Amniotic stem cell (primary cell): ENCODE data around the gene PHC2.

Experiments used
- DNase-seq: peaks from one replicate; lab custom pipeline; 2025; lab: John Stamatoyannopoulos, UW

Gene PHC2

DNA sequence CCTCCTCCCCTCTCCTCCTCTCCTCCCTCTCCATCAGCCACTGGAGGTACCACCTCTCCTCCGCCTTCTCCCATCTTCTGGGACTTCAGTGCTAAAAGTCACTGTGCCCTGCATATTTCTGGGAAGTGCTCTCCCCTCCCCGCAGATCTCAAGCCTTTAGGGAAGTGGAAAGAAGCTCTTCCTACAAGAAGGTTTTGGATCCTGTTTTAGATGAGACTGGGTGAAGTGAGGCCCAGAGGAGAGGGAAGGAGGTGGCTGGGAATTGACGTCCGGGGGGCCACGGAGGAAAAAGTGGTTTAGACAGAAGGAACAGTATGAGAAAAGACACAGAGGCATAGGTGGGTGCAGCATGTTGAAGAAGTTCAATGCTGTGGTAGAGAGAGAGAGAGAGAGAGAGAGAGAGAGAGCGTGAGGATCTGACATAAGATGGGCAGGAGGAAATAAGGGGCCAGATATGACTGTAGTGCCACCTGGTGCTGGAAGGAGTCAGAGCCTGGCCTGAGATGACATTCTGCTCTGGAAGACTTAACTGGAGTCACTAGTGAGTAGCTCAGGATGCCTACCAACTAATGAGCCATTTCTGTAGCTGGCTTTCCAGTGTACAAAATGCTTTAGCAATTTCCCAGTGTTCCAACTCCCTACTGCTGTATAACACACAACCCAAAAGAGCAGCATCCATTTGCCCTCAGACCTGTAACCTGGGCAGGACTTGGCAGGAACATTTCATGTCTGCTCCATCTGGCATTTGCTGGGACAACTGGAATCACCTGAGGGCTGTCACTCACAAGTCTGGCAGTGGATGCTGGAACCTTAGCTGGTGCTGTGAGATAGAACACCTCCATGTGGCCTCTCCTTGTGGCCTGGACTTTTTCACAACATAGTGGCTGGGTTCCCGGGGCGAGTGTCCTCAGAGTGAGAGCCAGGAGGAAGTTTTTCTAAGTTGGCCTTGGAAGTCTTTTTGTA is 24.9 kb upstream of the PHC2 start:
- DNase-seq, result peak; percentile 60

DNA sequence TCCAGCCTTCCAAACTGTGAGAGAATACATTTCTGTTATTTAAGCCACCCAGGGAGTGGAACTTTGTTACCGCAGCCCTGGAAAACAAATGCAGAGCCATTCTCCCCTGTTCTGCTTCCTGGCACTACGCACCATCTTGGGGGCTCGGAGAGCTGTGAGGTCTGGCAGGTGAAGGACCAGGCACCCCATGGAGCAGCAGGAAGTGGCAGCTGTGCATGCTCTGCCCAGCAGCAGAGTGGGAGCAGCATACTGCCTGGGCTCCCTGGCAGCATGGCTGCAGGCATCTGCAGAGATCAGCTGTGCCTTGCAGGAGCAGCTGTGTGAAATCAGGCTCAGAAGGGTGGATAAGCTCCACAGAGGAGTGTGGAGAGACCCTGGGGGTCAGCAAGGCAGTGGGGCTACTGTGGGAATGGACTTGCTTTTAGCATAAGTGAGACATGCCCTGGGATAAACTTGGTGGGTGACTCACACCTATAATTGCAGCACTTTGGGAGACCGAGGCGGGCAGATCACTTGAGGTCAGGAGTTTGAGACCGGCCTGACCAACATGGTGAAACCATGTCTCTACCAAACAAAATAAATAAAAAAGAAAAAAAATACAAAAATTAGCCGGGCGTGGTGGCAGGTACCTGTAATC is 23.9 kb upstream of the PHC2 start:
- DNase-seq, result no peak

DNA sequence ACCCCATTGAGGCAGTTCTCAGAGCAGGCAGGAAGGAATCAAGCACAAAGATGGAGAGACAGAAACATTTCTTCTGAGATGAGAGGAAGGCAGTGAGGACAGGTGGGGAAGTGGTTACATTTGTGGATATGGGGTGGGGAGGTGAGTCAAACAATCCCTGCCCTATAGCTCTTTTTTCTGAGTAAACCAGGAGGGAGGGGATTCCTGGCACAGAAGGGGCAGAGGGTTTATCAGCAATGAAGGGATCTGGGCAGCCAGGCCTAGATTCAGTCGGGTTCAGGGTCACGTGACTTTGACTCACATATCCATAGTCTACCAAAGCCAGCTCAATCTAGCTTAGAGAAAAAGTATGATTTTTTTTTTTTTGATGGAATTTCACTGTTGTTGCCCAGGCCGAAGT is 15.7 kb upstream of the PHC2 start:
- no peak for DNase-seq

DNA sequence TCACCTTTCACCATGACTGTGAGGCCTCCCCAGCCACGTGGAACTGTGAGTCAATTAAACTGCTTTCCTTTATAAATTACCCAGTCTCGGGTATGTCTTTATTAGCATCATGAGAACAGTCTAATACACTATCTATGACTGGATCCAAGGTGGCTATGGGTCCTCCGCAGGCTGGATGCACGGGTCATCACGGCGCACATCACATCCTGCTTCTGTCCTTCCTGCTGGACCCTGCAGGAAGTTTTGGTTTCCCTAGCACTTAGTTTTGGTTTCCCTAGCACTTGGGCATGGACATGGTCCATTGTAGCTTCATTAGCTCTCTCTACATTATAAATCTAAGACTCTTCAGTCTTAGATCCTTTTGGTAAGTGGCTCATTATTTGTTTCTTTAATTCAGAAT is 14.2 kb upstream of the PHC2 start:
- DNase-seq, result no peak

DNA sequence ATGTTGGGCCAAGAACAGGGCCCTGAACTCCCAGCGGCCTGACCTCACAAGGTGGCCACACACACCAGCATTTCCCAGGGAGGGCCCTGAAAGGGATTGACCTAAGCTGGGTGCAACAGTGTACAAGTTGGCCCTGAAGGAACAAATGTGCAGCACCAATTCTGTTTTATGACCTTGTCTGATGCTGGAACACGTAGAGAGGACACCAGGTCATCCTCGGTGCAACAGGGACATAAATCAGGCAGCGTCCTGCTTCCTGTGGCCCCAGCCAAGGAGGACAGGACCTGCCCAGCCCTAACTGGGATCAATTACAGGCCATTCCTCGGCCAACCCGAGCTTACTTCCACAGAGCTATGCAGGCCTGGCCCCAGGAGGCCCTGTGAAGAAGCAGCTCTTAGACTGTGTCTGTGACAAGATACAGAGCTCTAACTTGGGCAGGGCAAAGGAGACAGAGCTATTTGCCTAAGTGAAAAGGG is 12.8 kb upstream of the PHC2 start:
- DNase-seq, result no peak

DNA sequence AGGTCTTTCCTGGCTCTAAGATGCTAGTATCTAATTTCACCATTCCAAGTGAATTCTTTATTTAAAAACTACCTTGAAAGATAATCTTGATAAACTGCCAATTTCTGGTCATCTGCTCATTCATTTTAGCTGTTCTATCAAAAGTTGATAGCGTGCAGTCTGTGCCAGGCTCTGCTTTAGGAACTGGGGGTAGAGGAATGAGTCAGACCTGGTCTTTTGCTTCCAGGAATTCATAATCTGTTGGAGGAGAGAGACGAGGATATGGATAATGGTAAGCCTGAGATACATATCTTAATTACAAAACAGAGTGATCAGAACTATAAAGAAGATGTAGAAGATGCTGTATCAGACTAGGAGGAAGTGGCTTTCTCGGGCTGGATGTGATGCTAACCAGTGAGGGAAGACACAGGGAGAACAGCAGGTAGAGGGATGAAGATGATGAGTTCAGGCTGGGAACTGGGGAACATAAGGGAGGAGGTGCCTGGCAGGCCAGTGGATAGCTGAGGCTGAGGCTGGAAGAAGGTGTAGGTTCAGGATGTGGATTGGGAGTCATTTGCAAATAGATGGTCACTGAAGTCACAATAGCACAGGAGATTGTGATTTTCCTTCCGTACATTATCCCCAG is 12.3 kb upstream of the PHC2 start:
- no peak for DNase-seq

DNA sequence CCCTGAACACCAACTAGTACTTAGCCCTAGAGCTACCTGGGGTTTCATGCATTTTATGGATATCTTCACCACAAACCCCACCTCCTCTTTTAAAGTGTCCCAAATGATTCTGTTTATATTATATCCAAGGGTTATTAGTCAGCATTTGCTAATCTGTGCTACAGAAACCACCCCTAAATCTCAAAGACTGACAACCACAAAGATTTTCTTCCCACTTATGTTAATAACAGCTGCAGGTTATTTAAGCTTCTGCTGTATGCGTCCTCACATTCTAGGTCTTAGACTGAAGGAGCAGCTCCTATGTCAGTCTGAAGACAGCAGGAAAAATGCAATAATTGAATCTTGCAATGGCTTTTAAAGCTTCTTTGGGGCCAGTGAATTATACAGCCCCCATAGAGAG is 11.2 kb upstream of the PHC2 start:
- no peak for DNase-seq

DNA sequence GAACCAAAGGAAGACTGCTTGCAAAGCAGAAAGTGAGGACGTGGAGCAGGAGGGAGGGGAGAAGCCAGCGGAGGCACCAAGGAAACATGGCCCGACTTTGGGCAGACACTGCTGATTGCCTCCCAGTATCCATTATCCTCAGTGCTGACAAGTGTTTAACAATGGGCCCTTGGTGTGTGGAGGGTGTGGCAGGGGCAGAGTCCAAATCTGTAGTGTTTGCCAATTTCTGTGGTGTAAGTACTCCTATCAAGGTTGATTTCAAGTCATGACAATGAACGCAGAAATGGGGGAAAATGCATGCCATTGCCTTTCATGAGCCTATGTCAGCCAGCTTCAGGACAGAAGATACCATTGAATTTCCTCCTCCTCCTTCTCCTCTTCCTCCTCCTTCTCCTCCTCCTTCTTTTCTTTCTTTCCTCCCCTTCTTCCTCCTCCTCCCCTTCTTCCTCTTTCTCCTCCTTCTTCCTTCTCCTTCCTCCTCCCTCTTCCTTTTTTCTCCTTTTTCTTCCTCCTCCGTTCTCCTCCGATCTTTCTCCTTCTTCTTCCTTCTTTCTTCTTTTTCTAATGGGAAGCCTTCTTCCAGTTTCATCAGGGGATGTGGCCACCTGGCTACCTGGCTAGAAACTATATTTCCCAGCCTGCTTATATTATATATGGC is 10.3 kb upstream of the PHC2 start:
- no peak for DNase-seq

DNA sequence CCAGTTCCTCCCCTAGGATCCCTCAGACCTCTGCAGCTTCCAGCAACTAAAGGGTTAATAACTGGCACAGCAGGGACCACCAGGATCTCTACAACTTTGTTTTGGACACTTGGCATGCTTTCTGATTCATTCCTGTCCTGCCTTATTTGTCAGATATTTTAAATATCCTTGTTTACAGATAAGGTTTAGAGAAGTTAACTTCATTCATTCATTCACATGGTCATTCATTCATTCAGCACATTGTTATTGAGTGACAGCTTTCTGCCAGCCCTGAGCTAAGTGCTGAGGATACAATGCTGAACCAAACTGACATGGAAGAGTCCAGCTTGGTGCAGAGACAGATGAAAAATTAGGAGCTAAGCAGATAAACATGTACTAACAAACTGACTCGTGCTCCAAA is 8.8 kb upstream of the PHC2 start:
- DNase-seq, result no peak

DNA sequence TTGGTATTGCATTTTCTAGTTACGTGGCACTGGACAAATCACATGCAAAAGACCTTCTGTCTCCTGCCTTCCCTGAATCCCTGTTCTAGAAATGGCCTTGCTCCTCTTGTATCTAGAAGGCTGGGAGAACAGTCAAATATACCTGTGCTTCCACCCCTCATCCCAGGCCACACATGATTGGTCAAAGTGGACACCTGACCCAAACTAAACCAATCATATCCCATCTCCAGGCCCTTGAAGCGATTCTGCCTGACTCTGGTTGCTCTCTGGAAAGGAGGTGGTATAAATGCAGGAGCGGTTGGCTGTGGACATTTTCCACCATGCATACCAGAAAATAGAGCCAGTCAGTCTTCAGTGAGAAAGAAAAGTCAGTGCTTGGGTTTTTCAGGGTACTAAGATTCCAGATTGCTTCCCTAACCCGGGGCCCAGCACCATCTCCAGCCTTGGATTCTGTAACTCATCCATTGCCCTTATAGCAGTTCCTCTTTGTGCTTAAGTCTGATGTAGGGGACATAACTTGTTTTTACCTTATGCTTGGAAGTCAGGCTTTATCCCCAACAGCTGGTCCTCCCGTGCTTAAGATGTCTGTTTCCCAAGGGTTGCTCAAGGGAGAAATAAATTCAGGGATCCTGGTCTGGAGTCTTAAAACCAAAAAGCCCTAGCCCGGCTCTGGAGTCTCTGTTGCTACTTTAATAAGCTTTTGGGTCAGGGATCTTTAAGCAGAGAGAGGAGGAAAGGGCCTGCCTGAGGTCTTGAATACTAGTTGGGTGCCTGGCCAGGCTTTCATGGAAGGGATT is 7.7 kb upstream of the PHC2 start:
- DNase-seq, result no peak

DNA sequence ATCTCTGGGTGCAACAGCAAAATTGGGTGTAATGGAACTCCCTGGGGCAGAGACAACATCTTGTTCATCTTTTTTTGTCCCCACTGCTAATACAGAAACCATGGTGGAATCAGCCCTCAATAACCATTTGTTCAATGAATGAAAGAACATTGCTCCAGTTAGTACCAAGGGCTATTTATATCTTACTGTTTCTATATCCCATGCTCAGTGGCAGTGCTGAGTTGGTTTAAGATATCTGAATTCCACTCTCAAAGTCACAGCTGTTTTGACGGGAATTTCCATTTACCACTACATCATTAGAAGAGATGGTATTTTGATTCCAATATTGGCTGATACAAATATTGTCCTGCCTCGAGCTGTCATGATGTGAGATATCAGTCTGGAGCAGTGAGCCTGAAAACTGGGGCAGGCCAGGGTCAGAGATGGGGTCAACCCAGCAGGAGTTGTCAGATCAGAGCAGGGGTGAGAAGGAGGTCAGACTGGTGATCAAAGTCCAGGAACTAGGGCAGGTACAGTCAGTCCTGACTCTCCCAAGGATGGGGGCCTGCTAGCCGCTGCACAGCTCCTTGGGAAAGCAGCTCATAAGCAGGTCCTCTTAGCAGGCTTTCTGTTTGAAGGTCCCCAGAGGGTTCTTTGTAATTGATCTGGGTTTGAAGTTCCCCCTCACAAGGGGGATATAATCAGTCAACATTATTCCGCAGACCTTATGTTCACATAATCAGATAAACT is 5.8 kb upstream of the PHC2 start:
- DNase-seq, result no peak

DNA sequence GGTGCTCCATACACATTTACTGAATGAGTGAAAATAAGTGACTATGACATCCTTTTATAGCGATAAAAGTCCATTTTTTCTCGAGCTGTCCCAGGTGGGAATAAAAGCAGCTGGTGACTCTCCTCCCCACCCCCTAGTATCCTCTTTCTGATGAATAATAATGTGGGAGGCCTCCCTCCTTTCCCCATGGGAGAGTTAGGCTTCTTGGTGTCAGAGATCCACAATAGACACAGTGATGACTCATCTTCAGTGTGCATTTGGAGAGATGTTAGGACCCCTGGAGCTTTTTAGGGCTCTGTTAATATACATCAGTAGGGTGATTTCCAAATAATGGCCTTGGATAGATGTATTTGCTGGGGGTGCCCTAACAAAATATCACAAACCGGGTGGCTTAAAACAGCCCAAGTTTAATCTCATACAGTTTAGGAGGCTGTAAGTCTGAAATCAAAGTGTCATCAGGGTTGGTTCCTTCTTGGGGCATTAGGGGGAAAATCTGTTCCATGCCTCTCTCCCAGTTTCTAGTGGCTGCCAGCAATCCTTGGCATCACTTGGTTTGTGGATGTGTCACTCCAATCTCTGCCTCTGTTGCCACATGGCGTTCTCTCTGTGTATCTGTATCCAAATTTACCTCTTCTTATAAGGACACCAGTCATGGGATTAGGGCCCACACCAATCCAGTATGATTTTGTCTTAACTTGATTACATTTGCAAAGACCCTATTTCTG is 4.4 kb upstream of the PHC2 start:
- no peak for DNase-seq

DNA sequence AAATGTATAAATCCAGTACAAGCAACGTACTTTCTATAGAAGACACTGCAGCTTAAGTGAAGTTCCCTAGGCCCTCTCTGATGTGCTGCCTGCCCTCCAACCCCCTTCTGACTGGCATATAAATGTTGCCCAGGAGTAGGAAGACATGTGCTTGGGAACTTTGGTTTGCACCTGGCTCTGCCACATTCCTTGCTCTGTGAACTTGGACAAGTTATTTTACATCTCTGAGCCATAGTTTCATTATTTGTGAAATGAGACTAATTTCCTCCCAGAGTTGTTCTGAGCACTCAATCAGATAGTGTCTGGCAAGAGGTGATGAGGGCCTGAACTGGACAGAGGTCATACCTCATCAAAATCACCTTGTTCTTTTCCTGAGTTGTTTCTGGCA is 3.5 kb upstream of the PHC2 start:
- DNase-seq, result no peak

DNA sequence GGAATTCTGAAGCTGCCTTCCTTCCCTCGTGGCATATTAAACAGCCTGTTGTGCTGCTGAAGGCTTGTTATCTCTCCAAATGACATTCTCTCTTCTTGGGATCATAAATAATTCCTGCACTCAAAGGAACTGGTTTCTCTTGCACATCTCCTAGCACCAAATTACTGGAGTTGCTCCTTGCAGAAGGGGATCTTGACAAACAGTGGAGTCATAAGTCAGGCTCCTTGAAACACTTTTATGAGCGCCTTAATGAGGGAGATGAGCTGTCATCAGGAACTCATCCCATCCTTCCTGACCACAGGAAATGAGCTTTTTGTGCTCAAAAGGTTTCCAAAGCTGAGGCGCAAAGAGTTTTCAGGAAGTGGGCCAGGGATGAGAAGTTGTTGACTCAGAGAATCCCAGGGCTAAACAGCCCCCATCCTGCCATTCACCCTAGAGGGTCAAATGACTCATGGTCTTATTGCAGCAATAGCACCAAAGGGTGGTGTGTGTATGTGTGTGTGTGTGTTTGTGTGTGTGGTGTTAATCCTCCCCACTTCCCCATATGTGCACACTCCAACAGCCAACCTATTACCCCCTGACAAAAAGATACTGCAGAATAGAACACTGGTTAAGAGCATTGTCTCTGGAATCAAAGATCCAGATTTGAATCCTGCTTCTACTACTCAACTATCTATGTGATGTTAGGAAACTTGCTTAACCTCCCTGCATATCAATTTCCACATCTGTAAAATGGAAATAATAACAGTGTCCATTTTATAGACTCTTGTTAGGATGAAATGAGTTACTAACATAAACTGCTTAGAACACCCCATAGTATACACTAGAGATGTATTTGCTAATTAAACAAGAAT is 2.8 kb upstream of the PHC2 start:
- peak; percentile 83 for DNase-seq

DNA sequence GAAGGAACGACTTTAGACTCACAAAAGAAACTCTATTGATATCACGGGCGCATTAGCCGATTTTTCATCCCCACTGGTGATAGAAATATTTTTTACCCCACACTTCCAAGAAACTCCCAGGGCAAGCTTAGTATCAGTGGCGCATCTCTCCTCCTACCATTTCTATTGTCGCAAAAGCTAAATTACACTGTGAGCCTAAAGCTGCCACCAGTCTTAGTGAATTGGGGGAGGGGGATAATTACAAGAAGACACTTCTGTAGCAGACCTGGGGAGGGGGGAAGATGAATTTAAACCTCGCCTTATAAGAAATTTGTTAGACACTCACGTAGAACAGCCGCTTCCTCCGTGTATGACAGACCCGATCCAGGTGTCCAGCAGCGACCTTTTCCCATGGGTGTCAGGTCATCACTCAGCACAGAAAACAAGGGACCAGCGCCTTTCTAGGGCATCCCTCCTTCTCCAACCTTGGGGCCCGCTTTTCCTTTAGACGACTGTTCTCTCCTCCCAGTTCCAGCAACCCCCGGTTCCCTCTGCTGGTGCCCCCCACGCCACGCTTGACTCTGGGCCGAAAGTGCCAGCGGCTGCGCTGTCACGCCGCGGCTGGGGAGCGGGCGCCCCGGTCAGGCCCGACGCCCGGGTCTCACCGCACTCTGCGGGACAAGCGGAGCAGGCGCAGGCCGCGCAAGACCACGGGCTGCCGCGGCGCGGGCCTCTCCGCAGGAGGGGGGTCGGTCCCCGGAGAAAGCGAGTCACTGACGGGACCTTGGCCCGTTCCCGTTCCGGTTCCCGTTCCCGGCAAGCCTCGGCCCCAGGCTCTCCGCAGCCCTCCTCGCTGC is 821 bp downstream of the PHC2 start:
- no peak for DNase-seq

DNA sequence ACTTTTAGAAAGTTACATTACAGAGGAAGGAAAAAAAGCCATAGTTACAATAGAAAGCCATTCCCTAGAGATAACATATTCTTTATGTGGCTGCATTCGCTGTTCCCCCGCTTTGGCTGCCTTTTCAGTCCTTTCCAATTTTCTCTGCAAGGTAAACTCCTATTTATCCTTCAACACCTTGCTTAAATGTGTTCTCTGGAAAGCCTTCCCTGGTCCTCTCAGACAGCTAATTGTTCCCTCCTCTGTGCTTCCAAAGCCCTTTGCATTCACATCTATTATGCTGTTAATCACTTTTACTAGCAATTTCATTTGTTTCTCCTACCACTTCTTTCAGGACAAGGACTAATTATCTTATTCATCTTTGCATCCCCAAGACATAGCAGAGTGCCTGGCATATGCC is 1.6 kb downstream of the PHC2 start:
- no peak for DNase-seq

DNA sequence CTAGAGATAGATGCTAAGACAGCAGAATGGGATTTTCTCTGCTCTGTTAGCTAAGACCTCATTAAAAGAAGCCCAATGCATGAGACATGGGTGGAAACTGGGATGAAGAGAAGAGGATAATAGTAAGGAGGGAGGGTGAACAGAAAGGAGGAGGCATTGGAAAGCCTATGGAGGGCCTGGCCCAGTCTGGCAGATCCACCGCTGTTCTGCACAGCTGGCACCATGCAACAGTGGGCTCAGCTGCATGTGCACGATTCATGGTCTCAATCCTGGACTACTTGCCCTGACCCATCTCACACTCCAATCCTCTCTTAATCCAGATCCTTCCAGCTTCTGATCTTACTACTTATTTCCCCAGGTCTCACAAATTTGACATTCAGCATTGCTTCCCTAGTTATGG is 2.2 kb downstream of the PHC2 start:
- DNase-seq, result no peak

DNA sequence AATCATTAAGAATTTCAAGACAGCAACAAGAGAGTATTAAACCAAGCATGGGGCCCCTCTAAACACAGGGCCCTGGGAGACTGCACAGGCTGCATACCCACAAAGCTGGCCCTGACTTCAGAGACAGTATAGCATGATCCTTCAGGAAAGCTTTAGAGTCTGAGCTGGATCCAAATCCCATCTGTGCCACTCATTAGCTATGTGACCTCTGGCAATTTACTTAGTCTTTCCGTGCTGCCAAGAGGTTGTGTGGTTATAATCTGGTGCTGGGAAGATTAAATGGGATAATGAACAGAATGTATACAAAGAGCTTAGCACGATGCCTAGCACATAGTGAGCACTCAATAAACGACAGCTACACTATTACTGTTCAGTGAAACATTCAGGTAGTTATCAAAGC is 4.0 kb downstream of the PHC2 start:
- DNase-seq, result no peak
